Hematopoietic multipotent progenitor cell (in vitro differentiated cells): ENCODE results near the gene ATOSB. TPM values are rescaled to one million over a fixed set of nuclear protein-coding genes. Genes with fewer than 3 reads are reported as not detected.

Source experiments
- DNase-seq, 3 donors: peaks; one replicate each; pipeline ENCODE4 v3.0.0-alpha.2; 2011 to 2015; ENCODE audit warnings: low read depth in 2 of 3, low spot score in 2 of 3
- total RNA-seq: library from RNA; depleted of rRNA; stranded (reverse); fragments of >200 nt; gene quantifications from one replicate; pipeline ENCODE4 v1.2.3, GENCODE V29; 2012

The ATOSB gene
- total RNA-seq, 1 donor = 23.2 TPM

DNA sequence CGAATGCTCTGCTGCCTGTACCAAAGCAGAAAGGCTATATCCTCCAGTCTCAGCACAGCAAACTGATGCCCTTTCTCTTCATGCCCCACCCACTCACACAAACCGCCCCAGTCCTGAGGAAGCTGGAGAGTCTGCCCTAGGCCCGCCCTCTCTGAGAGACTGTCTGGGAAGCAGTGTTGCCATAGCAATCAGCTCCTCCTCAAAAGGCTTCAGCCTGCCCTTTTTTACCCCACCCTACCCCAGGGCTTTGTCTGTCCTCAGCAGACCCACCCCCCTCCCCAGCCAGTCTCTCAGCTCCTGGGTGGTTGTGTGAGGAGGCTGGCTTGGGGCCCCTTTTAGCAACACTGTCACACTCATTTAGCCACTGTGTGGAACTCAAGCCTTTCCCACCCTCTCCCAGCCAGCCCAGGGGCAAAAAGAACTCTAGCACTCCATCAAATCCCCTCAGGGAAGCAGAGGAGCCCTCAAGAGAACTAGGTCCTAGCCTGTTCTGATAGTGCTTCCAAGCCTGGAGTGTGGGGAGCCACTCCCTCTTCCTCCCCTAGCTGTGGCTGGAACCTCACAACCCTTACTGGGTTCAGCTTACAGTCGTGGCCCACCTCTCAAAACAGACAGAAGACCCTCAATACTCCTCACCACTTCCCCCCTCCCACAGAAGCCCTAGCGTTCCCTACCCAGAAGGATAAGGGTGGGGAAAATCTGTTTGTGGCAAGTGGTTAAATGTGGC, 1.4 kb downstream of the ATOSB start:
- peak in 2 of 3 donors; percentile 80 to 84 for DNase-seq

DNA sequence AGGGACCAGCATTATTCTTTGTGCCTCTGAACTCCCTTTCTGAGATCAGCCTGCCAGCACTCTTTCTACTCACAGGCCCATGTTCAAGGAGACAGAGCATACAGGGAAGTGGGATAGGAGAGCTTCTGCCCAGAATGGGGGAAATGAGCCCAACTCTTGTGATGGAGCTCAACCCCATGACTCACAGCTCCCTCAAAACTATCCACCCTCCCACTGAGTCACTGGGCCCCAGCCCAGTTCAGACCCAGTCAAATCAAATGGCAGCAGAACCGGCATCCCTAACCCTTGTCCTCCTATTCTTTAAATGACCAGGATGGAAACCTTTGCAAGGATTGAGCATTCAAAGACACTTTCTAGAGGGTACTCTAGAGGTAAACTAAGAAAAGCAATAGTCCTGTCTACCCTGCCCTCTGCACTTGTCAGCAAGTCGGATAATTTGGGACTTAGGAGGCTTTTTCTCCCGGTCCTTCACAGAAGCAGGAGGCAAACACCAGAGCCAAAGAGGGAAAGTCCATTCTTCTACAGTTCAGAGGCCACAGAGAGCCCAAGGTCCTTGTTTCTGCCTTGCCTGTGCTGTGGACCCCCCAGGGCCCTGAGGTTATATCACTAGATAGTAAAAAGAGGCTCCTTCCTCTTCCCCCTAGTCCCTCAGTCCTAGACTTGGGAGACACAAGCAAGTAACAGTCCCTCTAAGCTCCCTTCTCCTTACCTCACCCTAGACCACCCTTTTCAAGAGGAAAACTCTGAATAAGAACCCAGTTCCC, 3.2 kb downstream of the ATOSB start:
- DNase-seq = no peak

DNA sequence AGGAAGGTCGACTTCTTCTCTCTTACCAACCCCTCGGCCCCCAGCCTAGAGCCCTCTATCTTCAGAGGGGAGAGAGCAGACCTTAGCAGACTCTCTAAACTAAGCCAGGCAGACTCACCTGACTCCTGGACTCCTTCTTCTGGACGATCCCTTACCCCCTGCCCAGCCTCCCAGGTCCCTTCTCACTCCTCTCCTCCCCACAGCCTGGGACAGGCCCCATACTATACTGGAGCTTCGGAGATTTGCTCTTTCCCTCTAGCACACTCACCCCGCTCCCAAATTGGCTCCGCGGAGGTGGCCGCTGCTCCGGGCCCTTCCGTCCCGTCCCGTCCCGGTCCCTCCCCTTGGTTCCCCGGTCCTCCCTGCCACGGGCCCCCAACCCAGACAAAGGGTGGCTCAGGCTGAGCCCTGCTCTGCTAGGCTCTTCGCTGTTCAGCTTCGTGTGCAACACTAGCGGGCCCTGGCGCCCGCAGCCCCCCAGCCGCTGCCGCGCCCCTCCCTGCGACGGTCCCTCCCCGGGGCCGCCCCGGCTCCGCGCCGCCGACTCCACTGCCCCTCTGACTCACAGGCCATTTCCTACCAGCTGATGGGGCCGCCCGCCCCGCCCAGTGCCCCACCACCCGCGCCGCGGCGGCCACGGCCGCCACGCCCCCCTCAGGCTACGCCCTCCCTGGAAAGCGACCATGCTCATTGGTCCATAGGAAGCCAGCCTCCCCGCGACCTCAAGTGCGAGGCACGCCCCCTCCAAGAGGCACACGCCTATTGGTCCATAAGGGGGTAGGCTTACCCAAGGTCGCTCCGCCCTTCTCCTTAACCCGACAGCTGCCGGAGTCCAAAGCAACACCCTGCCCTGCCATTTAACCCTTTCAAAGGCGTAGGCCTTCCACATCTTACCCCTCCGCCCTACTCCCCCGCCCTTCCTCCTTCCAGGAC, 4.4 kb downstream of the ATOSB start:
- peak; percentile 83 to 98 (median 98) for DNase-seq

DNA sequence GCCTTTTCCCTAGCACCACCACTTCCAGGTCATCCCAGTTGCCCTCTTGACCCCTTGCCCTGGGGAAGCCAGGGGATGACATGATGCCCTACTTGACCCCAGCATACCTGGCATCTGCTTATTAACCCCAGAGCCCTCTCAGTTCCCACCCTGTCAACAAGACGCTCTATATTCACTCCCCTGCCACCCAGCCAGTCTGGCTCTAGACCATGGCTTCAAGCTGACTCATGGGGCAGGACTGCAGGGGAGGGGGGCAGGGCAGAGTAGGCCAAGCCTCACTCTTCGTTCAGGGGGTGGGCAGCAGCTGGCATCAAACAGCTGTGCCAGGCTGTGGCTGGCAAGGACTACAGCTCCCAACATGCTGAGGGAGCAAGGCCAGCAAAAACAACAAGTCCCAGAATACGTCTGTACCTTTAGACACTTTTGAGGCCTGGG, 5.3 kb downstream of the ATOSB start:
- DNase-seq = peak in 2 of 3 donors; percentile 67 to 89

DNA sequence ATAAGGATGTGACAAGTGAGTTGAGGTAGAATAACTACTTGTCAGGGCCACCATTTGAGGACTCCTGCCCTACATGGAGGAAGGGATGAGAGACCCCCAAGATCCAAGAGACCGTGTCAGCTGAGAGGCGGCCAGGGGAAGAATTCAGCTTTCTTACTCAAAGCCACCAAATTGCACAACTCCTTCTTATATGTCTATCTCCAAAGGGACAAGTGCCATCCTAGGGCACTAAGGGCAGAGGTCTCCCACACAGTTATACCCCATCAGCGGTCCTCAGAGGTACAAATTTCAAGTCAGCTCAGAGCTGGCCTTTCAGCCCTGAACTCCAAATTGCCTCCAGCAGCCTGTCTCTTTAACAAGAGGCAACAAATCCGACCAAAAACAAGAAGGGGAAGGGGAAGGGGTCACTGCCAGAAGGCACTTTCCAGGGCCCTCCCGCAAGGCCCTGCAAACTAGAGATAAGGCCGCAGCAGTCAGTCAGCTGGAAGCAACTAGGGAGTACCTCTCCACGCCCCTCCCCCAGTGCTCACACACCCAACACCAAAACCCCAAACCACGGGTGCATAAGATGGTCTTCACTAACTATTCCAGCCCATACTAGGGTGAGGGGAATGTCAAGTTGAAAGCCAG, 6.6 kb downstream of the ATOSB start:
- peak in 2 of 3 donors; percentile 89 to 96 for DNase-seq

DNA sequence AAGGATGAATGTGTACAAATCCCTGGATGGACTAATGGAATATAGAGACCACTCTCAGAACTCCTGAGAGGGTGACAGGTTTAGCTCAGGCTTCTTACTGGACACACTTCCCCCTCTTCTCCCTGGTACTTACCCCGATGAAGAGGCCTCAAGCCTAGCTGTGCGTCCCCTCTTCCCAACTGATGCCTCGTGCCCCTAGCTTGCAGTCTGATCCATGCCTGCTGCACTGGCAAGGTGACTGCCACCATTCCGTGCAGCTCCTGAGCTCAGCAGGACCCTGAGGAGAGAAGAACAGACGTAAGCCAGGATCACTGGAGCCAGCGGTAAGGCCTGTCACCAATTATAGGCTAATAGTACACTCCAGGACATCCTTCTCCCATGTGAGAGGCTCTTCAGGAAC, 7.2 kb downstream of the ATOSB start:
- no peak for DNase-seq

DNA sequence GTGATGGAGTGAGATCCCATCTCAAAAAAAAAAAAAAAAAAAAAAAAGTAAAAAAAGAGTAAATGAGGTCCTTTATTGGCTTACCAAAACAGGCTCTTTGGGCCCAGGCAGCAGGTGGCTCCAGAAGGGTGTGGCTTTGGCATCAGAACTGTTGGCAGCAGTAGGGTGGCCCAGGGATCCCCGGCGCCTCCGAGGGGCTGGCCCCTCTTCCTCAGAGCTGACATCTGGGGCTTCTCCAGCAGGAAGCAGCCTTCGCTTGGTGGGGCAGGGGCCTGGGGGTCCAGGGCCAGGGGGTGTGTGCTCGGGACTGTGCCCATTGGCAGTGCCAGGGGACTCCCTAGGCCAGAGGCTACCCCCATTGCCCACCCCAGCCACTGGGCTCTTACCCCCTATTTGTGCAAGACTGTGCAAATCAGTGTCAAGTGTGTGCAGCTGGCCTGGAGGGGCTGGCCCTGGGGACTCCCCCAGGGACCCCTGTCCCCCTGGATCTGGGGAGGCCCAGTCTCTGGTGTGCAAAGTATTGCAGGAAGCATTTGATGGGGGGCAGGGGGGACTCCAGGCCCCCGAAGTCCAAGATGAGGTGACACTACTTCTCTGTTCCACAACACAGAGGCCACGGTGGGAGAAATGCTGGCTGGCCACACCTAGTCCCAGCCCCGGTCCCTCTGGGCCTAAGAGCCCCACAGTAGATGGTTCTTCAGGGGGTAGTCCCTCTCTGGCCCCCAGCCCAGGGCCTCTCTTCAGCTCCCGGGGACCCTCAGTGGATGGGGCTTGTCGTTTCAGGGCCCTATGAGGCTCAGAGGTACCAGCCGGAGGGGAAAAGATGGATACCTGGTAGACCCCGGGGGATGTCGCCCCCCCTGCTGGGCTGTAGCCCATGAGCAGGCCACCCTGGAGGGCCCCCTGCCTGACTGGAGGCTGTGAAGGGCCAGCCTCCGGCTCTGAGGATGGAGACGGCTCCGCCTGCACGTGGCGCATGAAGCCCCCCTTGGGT, 8.1 kb downstream of the ATOSB start:
- DNase-seq = no peak

DNA sequence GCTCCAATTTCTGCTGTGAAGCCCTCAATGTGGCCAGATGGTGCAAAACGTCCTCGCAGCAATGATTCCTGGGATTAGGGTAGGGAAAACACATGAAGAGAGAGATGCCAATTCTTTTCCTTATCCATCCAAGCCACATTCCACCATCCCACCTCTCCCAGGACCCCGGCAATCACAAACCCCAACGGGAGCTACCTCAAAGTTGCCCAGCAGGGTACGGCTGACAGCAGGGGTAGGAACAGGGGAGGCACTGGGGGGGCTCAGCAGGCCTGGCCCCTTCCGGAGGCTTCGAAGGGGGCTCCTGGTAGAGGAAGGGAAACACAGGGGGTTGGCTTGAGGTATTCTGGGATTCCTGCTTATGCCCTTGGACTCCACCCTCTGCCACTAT, 9.3 kb downstream of the ATOSB start:
- DNase-seq = no peak

DNA sequence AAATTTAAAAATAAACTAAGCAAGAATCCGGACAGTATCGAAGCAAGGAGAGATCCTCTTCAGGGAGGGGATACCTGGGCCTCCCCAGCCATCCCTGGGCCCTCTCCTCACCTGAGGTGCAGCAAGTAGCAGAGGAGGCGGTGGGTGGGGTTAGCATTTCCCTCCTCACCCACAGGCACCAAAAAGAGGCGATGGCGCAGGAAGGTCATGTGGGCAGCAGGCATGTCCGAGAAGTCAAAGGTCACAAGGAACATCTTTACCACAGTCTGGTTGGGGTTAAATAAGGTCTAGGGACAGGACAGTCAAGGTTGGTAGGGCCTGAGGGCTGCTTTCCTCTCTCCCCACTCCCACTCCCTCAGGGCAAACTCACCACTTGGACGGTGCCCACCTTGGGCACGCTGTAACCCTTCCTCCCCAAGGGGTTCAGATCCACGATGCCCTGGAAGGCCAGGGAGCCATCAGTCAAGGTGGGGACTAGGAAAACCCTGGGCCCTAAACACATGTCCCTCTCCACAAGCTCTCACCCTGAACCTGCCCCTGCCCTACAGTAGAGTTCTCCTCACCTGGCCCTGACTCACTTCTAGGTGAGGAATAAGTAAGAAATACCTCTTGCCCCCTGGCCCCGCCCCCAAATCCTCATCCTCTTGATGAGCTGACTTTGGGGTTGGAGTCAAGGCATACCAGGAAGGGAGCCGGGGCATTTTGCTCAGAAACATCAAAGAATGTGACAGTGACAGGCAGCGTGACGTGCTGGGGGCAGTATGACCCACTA, 9.9 kb downstream of the ATOSB start:
- no peak for DNase-seq

DNA sequence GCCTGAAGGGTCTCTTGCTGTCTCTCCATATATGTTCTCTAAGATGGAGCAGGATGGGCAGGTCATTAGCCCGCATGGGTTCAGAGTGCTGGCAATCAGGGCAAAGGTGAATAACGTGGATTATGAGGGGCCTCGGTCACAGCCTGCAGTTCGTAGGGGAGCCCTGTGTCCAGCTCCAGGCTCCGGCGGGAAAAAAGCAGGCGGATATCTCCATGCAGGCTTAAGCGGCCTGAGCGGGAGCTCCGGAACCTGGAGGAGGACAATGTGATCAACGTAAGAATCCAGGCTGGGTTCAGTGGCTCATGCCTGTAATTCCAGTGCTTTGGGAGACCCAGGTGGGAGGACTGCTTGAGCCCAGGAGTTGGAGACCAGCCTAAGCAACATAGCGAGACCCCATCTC, 10.5 kb downstream of the ATOSB start:
- DNase-seq = no peak

DNA sequence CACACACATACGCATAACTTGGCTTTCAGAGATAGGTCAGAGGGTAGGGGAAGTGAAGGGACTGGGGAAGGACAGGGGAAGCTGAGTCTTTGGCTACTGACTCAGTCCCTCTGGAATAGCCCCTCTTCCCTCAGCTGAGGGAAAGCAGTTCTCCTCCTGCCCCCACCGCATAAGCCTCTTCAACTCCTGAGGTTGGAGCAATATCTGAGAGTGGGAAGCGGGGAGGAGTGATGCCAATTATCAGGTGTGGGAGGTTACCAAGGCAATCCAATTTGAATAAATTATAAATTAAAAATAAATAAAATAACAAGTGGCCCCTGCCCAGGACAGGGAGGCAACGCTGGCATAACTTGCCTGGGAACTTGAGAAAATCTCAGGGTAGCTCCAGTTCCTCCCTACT, 11.1 kb downstream of the ATOSB start:
- no peak for DNase-seq

DNA sequence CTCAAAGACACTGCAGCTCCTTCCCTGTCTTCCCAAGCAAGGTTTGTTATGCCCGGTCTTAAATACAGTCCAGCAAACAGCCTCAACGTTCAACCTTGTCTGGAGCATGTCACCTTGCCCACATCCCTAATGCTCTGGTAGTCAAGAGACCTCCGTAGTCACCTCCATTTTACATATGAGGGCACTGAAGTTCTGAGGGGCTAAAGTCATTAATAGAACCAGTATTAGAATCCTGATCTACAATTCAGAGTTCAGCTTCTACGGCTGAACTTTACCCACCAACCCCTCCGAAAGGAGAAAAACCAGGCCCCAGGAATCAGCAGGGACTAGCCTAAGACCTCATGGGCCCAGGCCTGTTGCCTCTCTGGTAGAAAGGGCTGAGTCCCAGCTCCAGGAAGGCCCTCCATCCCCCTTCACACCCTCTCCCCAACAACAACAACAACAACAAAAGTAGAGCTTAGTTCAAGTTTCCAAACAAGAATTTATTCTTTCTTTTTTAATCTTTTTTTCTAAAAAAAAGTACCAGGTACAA, 11.9 kb downstream of the ATOSB start:
- DNase-seq = no peak

DNA sequence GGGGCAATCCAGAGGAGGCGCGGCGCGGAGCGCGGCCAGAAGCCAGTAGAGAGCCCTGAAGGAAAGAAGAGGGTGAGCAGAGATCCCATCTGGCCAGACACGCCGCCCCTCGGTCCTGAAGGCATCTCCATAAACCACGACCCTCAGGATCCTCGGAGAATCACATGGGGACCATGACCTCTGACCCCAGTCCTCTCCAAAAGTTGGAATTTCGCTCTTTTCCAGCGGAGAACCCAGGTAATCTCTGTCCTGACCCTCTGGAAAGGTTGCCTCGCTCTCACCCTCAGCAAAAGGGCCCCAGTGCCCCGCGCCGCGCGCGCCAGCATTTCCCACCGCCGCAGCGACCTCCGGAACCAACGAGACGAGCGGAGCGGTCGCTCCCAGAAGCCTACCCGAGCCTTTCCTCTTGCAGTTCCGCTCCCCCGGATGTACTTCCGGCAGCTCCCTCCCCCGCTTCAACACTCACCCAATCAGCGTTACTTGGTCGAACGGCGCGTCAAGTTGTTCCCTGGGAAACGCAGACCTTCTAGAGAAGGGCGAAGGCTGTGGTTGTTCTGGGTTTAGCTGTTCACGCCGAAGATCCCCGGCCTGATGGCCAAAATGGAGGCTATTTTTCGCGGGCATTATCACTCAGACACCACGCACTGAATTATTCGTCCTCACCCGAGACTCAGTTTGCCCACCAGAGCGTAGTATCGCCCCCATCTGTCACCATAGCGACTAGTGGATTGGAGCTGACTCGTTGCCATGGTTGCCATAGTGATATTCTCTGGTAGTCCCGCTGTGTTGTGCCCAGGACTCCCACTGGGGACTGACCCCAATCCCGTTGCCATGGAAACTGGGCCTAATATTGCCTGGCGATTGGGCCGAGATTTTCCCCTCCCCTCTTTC, 12.6 kb downstream of the ATOSB start, which contains the start of gene STOML2:
Gene STOML2 (minus strand): TSS at position 363 of the 891 bp plus-strand sequence. CDS start 37 bp downstream, at position 326.
- DNase-seq = peak; percentile 74 to 98 (median 96)

DNA sequence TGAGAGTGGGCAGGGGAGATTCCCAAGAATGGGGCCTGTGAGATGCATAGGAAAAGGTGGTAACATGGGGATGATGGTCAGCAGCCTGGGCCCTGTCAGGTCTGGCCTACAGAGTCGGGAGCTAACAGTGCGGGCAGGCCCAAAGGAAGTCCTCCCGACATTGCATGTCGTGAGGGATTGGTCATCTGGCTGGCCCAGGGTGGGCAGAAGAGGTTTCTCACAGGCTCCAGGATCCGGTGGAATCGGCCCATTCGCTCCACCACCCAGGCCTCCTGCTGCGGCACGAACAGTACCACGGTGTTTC, 13.2 kb downstream of the ATOSB start:
- no peak for DNase-seq

DNA sequence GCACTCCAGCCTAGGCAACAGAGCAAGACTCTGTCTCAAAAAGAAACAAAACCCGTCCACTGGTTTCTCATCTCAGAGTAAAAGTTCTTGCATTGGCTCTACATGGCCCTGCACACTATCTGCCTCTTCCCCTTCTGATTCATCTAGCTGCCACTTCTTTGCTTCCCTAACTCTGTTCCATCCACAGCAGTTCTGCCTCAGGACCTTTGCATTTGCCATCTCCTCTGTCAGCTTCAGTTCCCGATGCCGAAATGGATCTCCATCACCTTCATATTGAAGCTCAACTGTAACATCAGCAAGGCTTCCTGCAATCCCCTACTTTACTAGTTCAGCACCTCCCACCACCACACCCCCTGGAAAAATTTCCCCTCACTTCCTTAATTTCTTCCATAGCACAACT, 18.1 kb downstream of the ATOSB start:
- no peak for DNase-seq

DNA sequence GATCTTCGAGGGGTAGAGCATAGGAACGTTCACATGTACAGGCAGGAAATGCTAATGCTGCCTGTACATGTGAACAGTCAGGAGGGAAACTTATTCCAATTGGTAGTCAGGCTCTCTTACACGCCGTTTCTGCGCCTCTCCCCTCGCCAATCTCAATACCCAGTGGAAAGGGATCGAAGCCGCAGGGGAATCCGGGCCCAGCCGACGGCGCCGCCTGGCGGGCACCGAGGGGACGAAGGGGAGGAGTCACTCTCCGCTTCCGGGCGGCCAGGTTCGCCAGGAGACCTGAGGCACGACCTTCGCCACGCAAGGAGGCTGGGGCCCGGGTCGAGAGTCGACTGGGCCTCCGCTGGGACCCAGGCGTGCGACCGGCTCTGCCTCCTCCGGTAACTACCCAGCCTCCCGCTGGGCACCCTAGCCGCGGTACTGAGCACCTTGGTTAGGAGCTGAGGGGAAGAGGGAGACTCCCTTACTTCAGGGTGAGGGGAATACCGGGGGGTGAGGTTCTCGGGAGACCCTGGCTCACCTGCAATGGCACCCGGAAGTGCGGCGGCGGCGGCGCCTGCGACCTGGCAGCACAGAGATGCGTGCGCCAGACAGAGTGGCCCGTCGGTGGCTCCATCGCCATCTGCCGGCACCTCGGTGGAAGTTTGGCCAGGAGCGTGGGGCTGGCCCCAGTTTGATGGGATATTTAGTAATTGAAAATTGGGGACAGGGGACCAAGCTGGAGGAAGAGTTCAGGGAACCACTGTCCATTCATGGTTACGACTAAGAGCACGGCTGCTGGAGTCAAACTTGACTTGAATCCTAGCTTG, 19.4 kb downstream of the ATOSB start, which contains the start of gene PIGO:
Gene PIGO (minus strand): TSS at position 557 of the 815 bp plus-strand sequence. CDS start 1,026 bp downstream, outside the sequence.
- DNase-seq = peak; percentile 80 to 90 (median 88)
